Lower lobe of right lung (tissue), 2 donors: ENCODE data around the gene GUCA1A. TPM values are rescaled to one million over a fixed set of nuclear protein-coding genes. Genes with fewer than 3 reads are reported as not detected.
A peak's percentile ranks its signal among the peaks of the same experiment; 100 is the strongest.

ENCODE experiments used
- ATAC-seq, 2 donors: fragments of 200-7000 bp; cut with Tn5 transposase; one replicate each; pipeline ENCODE4 v1.9.1; 2020 to 2022; ENCODE audit warnings: mild to moderate bottlenecking in 2 of 2, moderate library complexity in 2 of 2
- DNase-seq: peaks from one replicate; pipeline ENCODE4 v3.0.0-alpha.2; 2020
- H3K27ac ChIP-seq: fragments of 200-600 bp; one replicate; pipeline ENCODE4 v1.8.0; 2022
- H3K27me3 ChIP-seq: fragments of 200-600 bp; one replicate; pipeline ENCODE4 v1.8.0; 2022; ENCODE audit warnings: low read depth
- H3K36me3 ChIP-seq: fragments of 200-600 bp; one replicate; pipeline ENCODE4 v1.8.0; 2022; ENCODE audit warnings: mild to moderate bottlenecking
- H3K4me1 ChIP-seq: fragments of 200-600 bp; one replicate; pipeline ENCODE4 v1.8.0; 2022
- H3K4me3 ChIP-seq: fragments of 200-600 bp; one replicate; pipeline ENCODE4 v1.8.0; 2022; ENCODE audit warnings: mild to moderate bottlenecking
- H3K9me3 ChIP-seq: fragments of 200-600 bp; one replicate; pipeline ENCODE4 v1.8.0; 2022
- intact Hi-C: fragments of 100-400 bp; cut with DNase I; formaldehyde crosslinking; loops from one replicate; pipeline ENCODE4 v1.11.0; 2022
- total RNA-seq: library from RNA; stranded (reverse); fragmentation: NEBNext Ultra II Directional; extraction: Animal tissue kit (Norgen Biotek cat#: 25700); gene quantifications from one replicate; pipeline ENCODE4 v1.2.1, GENCODE V29; 2021
- TF ChIP-seq, protein P1 (sequence below): fragments of 200-600 bp; IDR thresholded peaks from one replicate; pipeline ENCODE4 v1.8.0; 2022; ENCODE audit warnings: antibody characterized with exemption, mild to moderate bottlenecking
- donor health status: DM: no; HTN: yes; CAD: no; lungs with severe emphysema.

Gene GUCA1A
- total RNA-seq, 1 donor from 2014 or later, result not detected

DNA sequence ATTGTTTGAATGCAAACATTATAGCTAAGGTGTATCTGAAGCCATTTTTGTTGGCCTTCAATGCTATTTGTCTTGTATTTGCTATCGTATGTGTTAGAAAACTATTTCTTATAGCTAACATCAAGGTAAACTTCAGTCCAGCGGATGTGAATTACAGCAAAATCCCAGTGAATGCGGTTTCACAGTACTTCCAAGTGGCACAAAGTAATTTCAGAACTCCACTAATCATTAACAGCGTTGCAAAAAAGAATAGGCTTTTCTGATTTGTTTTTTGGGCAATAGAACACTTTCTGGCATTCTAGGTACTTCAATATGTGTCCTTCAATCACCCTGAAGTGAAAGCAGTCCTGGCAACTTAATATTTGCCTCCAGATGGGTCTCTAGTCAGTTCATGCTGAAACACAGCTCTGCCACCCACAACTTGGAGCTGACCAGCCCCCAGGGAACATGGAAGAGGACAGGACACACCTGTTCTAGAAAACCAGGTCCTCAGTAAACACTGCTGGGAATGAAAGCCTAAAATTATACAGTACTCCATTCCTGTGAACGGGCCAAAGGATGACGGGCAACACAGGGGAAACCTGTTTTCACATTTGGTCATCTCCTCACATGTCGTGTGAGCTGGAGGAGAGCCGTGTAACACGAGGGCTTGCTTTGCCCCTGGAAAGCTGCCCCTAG, 54.1 kb downstream of the GUCA1A start:
- intact Hi-C loops, result no loop called here
- Histone ChIP-seq H3K4me1 (peaks cover 9% of the 10 kb centered on the region), H3K27ac (peak overlapping the region; percentile 44), H3K36me3 (peaks cover 32% of the 10 kb centered on the region), H3K4me3 (no peak overlapping the region), H3K9me3 (no peaks in the 10 kb centered on the region), H3K27me3 (no peaks in the 10 kb centered on the region)
- TF ChIP-seq, protein P1, sequence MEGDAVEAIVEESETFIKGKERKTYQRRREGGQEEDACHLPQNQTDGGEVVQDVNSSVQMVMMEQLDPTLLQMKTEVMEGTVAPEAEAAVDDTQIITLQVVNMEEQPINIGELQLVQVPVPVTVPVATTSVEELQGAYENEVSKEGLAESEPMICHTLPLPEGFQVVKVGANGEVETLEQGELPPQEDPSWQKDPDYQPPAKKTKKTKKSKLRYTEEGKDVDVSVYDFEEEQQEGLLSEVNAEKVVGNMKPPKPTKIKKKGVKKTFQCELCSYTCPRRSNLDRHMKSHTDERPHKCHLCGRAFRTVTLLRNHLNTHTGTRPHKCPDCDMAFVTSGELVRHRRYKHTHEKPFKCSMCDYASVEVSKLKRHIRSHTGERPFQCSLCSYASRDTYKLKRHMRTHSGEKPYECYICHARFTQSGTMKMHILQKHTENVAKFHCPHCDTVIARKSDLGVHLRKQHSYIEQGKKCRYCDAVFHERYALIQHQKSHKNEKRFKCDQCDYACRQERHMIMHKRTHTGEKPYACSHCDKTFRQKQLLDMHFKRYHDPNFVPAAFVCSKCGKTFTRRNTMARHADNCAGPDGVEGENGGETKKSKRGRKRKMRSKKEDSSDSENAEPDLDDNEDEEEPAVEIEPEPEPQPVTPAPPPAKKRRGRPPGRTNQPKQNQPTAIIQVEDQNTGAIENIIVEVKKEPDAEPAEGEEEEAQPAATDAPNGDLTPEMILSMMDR, result no peak
- DNase-seq (no peak), ATAC-seq (peak; percentile 61 to 77)

DNA sequence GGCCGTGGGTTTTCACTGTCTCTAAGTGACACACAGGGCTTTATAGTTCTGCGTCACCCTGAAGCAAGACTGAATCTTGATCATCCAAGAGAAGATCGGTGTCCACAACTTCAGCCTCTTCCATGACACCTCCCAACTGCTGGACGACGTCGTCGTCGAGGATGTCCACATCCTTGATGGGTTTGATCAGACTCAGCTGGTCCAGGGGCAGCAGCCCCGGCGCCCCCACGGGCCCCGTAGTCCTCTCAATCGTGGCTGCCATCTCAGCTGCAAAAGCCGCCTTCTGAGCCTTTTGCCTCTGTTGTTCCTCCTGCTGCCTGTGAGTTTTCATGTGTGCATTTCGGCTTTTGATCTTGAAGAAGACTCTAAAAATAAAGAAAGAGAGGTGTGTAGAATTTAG, 55.1 kb downstream of the GUCA1A start:
- DNase-seq, result no peak
- no peak overlapping the region for H3K4me3 ChIP-seq
- ATAC-seq, result no peak

More for the DNA sequence above, 55.1 kb downstream of the GUCA1A start:
- H3K27ac ChIP-seq, result no peak overlapping the region
- TF ChIP-seq, protein P1, result no peak
- H3K27me3 ChIP-seq, result no peaks in the 10 kb centered on the region
- peaks cover 9% of the 10 kb centered on the region for H3K4me1 ChIP-seq
- no peaks in the 10 kb centered on the region for H3K9me3 ChIP-seq
- intact Hi-C loops, result no loop called here
- H3K36me3 ChIP-seq, result peaks cover 39% of the 10 kb centered on the region

Other genes starting within 250 kb of the GUCA1A start
- gene CCND3, start 231.6 kb upstream of the GUCA1A start, total RNA-seq, result 182 TPM
- gene TAF8, start 122.8 kb upstream of the GUCA1A start, total RNA-seq, result 35.1 TPM
- gene C6orf132, start 30.7 kb upstream of the GUCA1A start, total RNA-seq, result 13.5 TPM
- 0.80 TPM for gene GUCA1B, start 21.6 kb downstream of the GUCA1A start, total RNA-seq
- 23.6 TPM for gene MRPS10, start 44.5 kb downstream of the GUCA1A start, total RNA-seq